ENCODE data around the gene ITGAL. TPM values are rescaled to one million over a fixed set of nuclear protein-coding genes. Genes with fewer than 3 reads are reported as not detected.
"Not testable (repeated sequence)": the region's sequence is repeated elsewhere in the genome, so short reads cannot be mapped to it uniquely, and the experiment has no call there.

ITGAL gene
- total RNA-seq, 1 donor from 2014 or later = 240 TPM

DNA sequence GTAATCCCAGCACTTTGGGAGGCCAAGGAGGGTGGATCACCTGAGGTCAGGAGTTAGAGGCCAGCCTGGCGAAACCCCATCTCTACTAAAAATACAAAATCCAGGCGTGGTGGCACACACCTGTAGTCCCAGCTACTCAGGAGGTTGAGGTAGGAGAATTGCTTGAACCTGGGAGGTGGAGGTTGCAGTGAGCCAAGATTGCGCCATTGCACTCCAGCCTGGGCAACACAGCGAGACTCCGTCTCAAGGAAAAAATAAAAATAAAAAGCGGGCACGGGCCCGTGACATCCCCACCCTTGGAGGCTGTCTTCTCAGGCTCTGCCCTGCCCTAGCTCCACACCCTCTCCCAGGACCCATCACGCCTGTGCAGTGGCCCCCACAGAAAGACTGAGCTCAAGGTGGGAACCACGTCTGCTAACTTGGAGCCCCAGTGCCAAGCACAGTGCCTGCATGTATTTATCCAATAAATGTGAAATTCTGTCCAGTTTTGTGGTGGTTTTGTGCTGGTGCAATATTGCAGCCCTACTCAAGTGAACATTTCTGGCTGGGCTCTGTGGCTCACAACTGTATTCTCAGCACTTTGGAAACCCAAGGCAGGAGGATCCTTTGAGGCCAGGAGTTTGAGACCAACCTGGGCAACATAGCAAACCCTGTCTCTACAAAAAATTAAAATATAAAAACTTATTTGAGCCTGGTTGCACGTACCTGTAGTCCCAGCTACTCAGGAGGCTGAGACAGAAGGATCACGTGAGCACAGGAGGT, 50.3 kb downstream of the ITGAL start:
- H3K27ac Mint-ChIP-seq; intact Hi-C loops (cut with micrococcal nuclease); H3K27me3 Mint-ChIP-seq; DNase-seq; H3K9me3 Mint-ChIP-seq; H3K4me3 Mint-ChIP-seq; CTCF ChIA-PET; ATAC-seq (ENCODE audit: low read depth): not testable (repeated sequence)
- POLR2A ChIA-PET = interaction anchor here (0.6 to 1.3 kb wide), 7 partner anchors 9 to 111 kb away, joined by 3 to 5 read pairs (median 3); no protein-coding TSS in a partner anchor
- peaks cover 52% of the 10 kb centered on the region for H3K36me3 Mint-ChIP-seq (ENCODE audit: low read depth)
- peaks cover 11% of the 10 kb centered on the region for H3K4me1 Mint-ChIP-seq

- Mint-ChIP-seq H3K36me3 (ENCODE audit: low read depth) (peaks cover 42% of the 10 kb centered on the region), H3K27ac (no peak overlapping the region), H3K4me3 (no peak overlapping the region), H3K4me1 (peaks cover 20% of the 10 kb centered on the region), H3K9me3 (no peaks in the 10 kb centered on the region), H3K27me3 (no peaks in the 10 kb centered on the region)
- intact Hi-C loops (cut with micrococcal nuclease) = no loop called here
- DNase-seq (no peak), ATAC-seq (ENCODE audit: low read depth) (no peak)
- ChIA-PET CTCF (no interaction called here), POLR2A (interaction anchor here (0.6 to 5.6 kb wide), 6 partner anchors 11 to 110 kb away, joined by 3 to 32 read pairs (median 4); partner anchors contain the start of genes DCTPP1, ZNF747 and ZNF764)
- TF ChIP-seq, protein P1, sequence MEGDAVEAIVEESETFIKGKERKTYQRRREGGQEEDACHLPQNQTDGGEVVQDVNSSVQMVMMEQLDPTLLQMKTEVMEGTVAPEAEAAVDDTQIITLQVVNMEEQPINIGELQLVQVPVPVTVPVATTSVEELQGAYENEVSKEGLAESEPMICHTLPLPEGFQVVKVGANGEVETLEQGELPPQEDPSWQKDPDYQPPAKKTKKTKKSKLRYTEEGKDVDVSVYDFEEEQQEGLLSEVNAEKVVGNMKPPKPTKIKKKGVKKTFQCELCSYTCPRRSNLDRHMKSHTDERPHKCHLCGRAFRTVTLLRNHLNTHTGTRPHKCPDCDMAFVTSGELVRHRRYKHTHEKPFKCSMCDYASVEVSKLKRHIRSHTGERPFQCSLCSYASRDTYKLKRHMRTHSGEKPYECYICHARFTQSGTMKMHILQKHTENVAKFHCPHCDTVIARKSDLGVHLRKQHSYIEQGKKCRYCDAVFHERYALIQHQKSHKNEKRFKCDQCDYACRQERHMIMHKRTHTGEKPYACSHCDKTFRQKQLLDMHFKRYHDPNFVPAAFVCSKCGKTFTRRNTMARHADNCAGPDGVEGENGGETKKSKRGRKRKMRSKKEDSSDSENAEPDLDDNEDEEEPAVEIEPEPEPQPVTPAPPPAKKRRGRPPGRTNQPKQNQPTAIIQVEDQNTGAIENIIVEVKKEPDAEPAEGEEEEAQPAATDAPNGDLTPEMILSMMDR (IDR thresholded peaks at IDR 0.05) = no peak
Measured at GRCh38 chr16:30523768-30524574, 51.4 kb downstream of the ITGAL start.

GRCh38 chr16:30524575-30525568, 52.3 kb downstream of the ITGAL start:
- H3K36me3 Mint-ChIP-seq (ENCODE audit: low read depth) = peaks cover 33% of the 10 kb centered on the region
- POLR2A ChIA-PET = interaction anchor here (0.6 to 5.6 kb wide), 10 partner anchors 10 to 142 kb away, joined by 3 to 32 read pairs (median 4); partner anchors contain the start of genes DCTPP1, ZNF747, ZNF764 and ZNF785
- peaks cover 21% of the 10 kb centered on the region for H3K4me1 Mint-ChIP-seq
- no peak for ATAC-seq (ENCODE audit: low read depth)
- intact Hi-C loops (cut with micrococcal nuclease) = loop anchor here (5.0 kb wide), 3 partner anchors 188 to 433 kb away; partner anchors contain the start of genes FBXL19 and TBX6
- CTCF ChIA-PET = no interaction called here
- H3K27me3 Mint-ChIP-seq = no peaks in the 10 kb centered on the region
- H3K4me3 Mint-ChIP-seq = peak overlapping the region; percentile 32
- TF ChIP-seq, protein P1 (IDR thresholded peaks at IDR 0.05) = no peak
- no peak for DNase-seq
- H3K27ac Mint-ChIP-seq = no peak overlapping the region
- H3K9me3 Mint-ChIP-seq = no peaks in the 10 kb centered on the region

GRCh38 chr16:30525844-30526136, 53.2 kb downstream of the ITGAL start:
- DNase-seq (no peak), ATAC-seq (ENCODE audit: low read depth) (no peak)
- ChIA-PET POLR2A (interaction anchor here (0.5 to 5.6 kb wide), 6 partner anchors 9 to 168 kb away, joined by 3 to 32 read pairs (median 8); partner anchors contain the start of genes DCTPP1, ZNF747 and ZNF785), CTCF (no interaction called here)
- H3K4me3 Mint-ChIP-seq = peak overlapping the region; percentile 90
- intact Hi-C loops (cut with micrococcal nuclease) = loop anchor here (2.0 to 5.0 kb wide), 8 partner anchors 33 to 549 kb away; partner anchors contain the start of genes FBXL19, PRR14, TBC1D10B and TBX6
- peaks cover 21% of the 10 kb centered on the region for H3K4me1 Mint-ChIP-seq
- TF ChIP-seq, protein P1 (IDR thresholded peaks at IDR 0.05) = no peak
- peaks cover 28% of the 10 kb centered on the region for H3K36me3 Mint-ChIP-seq (ENCODE audit: low read depth)
- H3K27me3 Mint-ChIP-seq = no peaks in the 10 kb centered on the region
- no peaks in the 10 kb centered on the region for H3K9me3 Mint-ChIP-seq
- peak overlapping the region; percentile 86 for H3K27ac Mint-ChIP-seq

All from activated B cell treated with CpG ODN at 0.5 μM for 24 hours (primary cell).